Measurements from ENCODE around the gene MRPL36.
"Not testable (repeated sequence)": the region's sequence is repeated elsewhere in the genome, so short reads cannot be mapped to it uniquely, and the experiment has no call there.

MRPL36 gene

DNA sequence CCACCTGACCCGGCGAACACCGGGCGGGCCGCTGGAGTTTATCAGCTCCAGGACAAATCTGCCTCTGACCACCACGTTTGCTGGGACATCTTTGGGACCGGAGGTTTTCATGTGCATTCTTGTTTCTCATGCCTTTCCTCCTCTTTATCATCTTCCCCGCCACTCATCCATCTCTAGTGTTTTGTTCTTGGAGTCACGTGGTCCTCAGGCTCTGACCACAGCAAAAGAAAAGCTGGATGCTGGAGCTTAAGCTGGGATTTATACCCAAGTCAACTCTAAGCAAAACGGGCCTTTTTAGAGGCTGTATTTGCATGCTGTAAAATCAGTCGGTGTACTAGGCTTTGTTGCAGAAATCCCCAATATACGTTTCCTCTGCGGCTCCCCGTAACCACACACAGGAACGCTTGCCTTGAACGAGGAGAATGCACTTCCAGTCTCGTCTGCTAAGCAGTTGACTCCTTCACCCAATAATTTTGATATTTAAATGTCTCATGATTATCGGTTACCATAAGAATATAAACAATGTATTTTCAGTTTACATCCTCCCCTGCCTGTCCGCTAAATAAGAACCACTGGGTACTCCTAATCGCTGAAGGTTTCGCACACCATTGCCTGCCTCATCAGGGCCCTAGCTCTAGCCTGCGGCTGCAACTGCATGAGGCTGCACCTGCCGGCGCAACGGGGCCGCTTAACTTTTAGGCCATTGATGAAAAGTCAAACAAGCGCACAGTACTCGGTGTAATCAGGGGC is 1.0 kb upstream of the MRPL36 start:
- peak overlapping the region; percentile 94 for H3K4me3 Mint-ChIP-seq

GRCh38 chr5:1799110-1799601 is 481 bp downstream of the MRPL36 start:
- intact Hi-C loops (cut with micrococcal nuclease), result no loop called here
- H3K27ac Mint-ChIP-seq, result peak overlapping the region; percentile 94
- peak overlapping the region; percentile 94 for H3K4me3 Mint-ChIP-seq
- no peaks in the 10 kb centered on the region for H3K27me3 Mint-ChIP-seq
- H3K9me3 Mint-ChIP-seq, result no peaks in the 10 kb centered on the region
- H3K4me1 Mint-ChIP-seq (ENCODE audit: low read depth), result peaks cover 53% of the 10 kb centered on the region
- peaks cover 68% of the 10 kb centered on the region for H3K36me3 Mint-ChIP-seq (ENCODE audit: low read depth)

More for the DNA sequence above, 1.0 kb upstream of the MRPL36 start:
- H3K36me3 Mint-ChIP-seq (ENCODE audit: low read depth), result peaks cover 83% of the 10 kb centered on the region
- H3K27me3 Mint-ChIP-seq, result no peaks in the 10 kb centered on the region
- H3K9me3 Mint-ChIP-seq, result no peaks in the 10 kb centered on the region
- peaks cover 54% of the 10 kb centered on the region for H3K4me1 Mint-ChIP-seq (ENCODE audit: low read depth)
- intact Hi-C loops (cut with micrococcal nuclease), result no loop called here
- peak overlapping the region; percentile 94 for H3K27ac Mint-ChIP-seq

DNA sequence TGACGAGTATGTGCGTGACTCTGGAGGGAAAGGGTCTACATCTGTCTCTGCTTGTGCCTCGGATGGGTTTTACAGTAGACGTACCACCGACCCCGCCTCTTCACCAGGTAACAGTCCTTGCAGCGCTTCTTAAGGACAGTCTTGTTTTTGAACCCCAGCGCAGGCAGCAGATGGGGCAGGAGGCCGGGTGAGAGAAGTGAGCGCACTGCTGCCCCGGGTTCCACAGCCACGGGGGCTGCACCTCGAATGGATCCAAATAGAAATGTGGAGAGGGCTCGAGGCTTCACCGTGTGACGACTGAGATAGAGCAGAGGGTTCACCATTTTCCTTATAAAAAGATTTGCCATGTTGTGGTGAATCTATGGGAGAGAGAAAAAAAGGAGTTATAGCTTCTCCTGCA is 1.0 kb downstream of the MRPL36 start:
- Mint-ChIP-seq H3K4me3 (peak overlapping the region; percentile 94), H3K36me3 (ENCODE audit: low read depth) (peaks cover 62% of the 10 kb centered on the region), H3K4me1 (ENCODE audit: low read depth) (peaks cover 48% of the 10 kb centered on the region), H3K27ac (peak overlapping the region; percentile 94)
- intact Hi-C loops (cut with micrococcal nuclease); H3K27me3 Mint-ChIP-seq; H3K9me3 Mint-ChIP-seq: not testable (repeated sequence)

GRCh38 chr5:1797855-1798254 is 1.8 kb downstream of the MRPL36 start:
- intact Hi-C loops (cut with micrococcal nuclease), result no loop called here
- no peaks in the 10 kb centered on the region for H3K27me3 Mint-ChIP-seq
- H3K4me1 Mint-ChIP-seq (ENCODE audit: low read depth), result peaks cover 41% of the 10 kb centered on the region
- no peak overlapping the region for H3K27ac Mint-ChIP-seq
- H3K36me3 Mint-ChIP-seq (ENCODE audit: low read depth), result peaks cover 55% of the 10 kb centered on the region
- H3K9me3 Mint-ChIP-seq, result no peaks in the 10 kb centered on the region
- H3K4me3 Mint-ChIP-seq, result no peak overlapping the region

GRCh38 chr5:1797103-1797800 is 2.4 kb downstream of the MRPL36 start:
- Mint-ChIP-seq H3K27ac (no peak overlapping the region), H3K27me3 (no peaks in the 10 kb centered on the region), H3K4me3 (no peak overlapping the region), H3K4me1 (ENCODE audit: low read depth) (peaks cover 35% of the 10 kb centered on the region), H3K36me3 (ENCODE audit: low read depth) (peaks cover 50% of the 10 kb centered on the region), H3K9me3 (no peaks in the 10 kb centered on the region)
- intact Hi-C loops (cut with micrococcal nuclease), result no loop called here

- peaks cover 35% of the 10 kb centered on the region for H3K4me1 Mint-ChIP-seq (ENCODE audit: low read depth)
- no peak overlapping the region for H3K4me3 Mint-ChIP-seq
- no peaks in the 10 kb centered on the region for H3K9me3 Mint-ChIP-seq
- peaks cover 49% of the 10 kb centered on the region for H3K36me3 Mint-ChIP-seq (ENCODE audit: low read depth)
- no peaks in the 10 kb centered on the region for H3K27me3 Mint-ChIP-seq
- H3K27ac Mint-ChIP-seq, result no peak overlapping the region
- intact Hi-C loops (cut with micrococcal nuclease), result no loop called here
These were observed 3.1 kb downstream of the MRPL36 start for GRCh38 chr5:1796371-1797102.

GRCh38 chr5:1795931-1796330 is 3.7 kb downstream of the MRPL36 start:
- no peak overlapping the region for H3K4me3 Mint-ChIP-seq
- no peak overlapping the region for H3K27ac Mint-ChIP-seq
- H3K36me3 Mint-ChIP-seq (ENCODE audit: low read depth), result peaks cover 45% of the 10 kb centered on the region
- no peaks in the 10 kb centered on the region for H3K9me3 Mint-ChIP-seq
- intact Hi-C loops (cut with micrococcal nuclease), result no loop called here
- peaks cover 35% of the 10 kb centered on the region for H3K4me1 Mint-ChIP-seq (ENCODE audit: low read depth)
- H3K27me3 Mint-ChIP-seq, result no peaks in the 10 kb centered on the region

GRCh38 chr5:1795506-1795905 is 4.1 kb downstream of the MRPL36 start:
- Mint-ChIP-seq H3K4me1 (ENCODE audit: low read depth) (peaks cover 32% of the 10 kb centered on the region), H3K27ac (no peak overlapping the region), H3K36me3 (ENCODE audit: low read depth) (peaks cover 45% of the 10 kb centered on the region), H3K4me3 (no peak overlapping the region), H3K9me3 (no peaks in the 10 kb centered on the region), H3K27me3 (peaks cover 1% of the 10 kb centered on the region)
- intact Hi-C loops (cut with micrococcal nuclease), result no loop called here

DNA sequence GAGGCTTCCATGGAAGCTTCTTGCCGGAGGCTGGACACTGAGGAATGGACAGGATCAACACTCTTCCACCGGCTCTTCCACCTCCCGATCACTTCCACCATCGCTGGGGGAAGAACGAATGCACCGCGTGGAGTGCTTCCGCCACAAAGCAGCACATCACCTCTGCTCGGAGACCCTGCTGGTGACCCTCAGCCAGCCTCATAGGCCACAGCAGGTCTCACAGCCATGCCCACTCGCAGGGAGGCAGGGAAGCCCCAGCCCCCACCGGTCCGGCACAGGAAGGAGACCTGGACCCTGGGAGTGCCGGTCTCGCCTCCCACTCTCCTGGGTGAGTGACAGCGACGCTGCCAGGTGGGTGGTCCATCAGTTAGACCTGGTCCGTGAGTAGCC is 4.7 kb downstream of the MRPL36 start:
- Mint-ChIP-seq H3K27ac (no peak overlapping the region), H3K4me3 (no peak overlapping the region), H3K9me3 (no peaks in the 10 kb centered on the region), H3K4me1 (ENCODE audit: low read depth) (peaks cover 25% of the 10 kb centered on the region), H3K36me3 (ENCODE audit: low read depth) (peaks cover 39% of the 10 kb centered on the region), H3K27me3 (peaks cover 1% of the 10 kb centered on the region)
- intact Hi-C loops (cut with micrococcal nuclease), result no loop called here

- Mint-ChIP-seq H3K27ac (no peak overlapping the region), H3K27me3 (peaks cover 1% of the 10 kb centered on the region), H3K4me3 (no peak overlapping the region), H3K4me1 (ENCODE audit: low read depth) (peaks cover 24% of the 10 kb centered on the region), H3K9me3 (no peaks in the 10 kb centered on the region), H3K36me3 (ENCODE audit: low read depth) (peaks cover 32% of the 10 kb centered on the region)
- intact Hi-C loops (cut with micrococcal nuclease), result no loop called here
These were observed 5.4 kb downstream of the MRPL36 start for GRCh38 chr5:1793966-1794900.

- no peak overlapping the region for H3K27ac Mint-ChIP-seq
- H3K27me3 Mint-ChIP-seq, result peaks cover 1% of the 10 kb centered on the region
- no peaks in the 10 kb centered on the region for H3K9me3 Mint-ChIP-seq
- H3K4me3 Mint-ChIP-seq, result no peak overlapping the region
- peaks cover 15% of the 10 kb centered on the region for H3K4me1 Mint-ChIP-seq (ENCODE audit: low read depth)
- intact Hi-C loops (cut with micrococcal nuclease), result no loop called here
- H3K36me3 Mint-ChIP-seq (ENCODE audit: low read depth), result peaks cover 23% of the 10 kb centered on the region
These were observed 6.3 kb downstream of the MRPL36 start for GRCh38 chr5:1793301-1793740.

DNA sequence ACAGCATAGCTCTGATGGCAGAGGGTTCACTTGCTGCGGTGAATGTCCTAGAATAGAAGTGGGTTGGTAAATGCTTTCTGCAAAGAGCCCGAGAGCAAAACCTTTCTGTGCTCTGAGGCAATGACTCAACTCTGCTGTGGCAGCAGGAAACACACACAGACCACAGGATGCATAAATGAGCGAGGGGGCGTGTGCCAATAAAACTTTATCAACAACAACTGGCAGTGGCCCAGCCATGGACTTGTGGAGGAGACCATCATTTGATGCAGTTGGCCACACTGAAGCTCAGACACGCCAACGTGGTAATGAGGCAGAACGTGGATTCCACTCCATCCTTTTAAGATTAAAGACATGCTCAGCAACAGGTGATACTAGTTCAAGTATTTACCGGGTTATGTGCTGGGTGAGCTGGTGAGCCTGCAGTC is 6.8 kb downstream of the MRPL36 start:
- Mint-ChIP-seq H3K36me3 (ENCODE audit: low read depth) (peaks cover 19% of the 10 kb centered on the region), H3K27me3 (peaks cover 1% of the 10 kb centered on the region), H3K4me3 (no peak overlapping the region), H3K4me1 (ENCODE audit: low read depth) (peaks cover 11% of the 10 kb centered on the region), H3K27ac (no peak overlapping the region), H3K9me3 (no peaks in the 10 kb centered on the region)
- intact Hi-C loops (cut with micrococcal nuclease), result no loop called here

DNA sequence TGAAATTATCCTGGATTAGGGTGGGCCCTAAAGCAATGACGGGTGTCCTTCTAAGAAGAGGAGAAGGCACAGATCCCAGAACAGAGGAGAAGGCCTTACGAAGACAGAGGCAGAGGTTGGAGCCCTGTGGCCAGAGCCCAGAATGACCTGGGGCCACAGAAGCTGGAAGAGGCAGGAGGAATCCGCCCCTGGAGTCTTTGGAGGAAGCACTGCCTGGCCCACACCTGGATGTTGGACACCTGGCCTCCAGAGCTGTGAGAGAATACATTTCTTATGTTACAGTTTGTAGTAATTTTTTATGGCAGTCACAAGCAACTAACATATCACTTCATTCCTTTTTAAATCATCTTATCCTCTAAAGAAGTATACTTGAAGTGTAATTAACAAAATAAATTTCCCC is 8.5 kb downstream of the MRPL36 start:
- intact Hi-C loops (cut with micrococcal nuclease), result no loop called here
- no peaks in the 10 kb centered on the region for H3K9me3 Mint-ChIP-seq
- H3K27ac Mint-ChIP-seq, result no peak overlapping the region
- no peaks in the 10 kb centered on the region for H3K4me1 Mint-ChIP-seq (ENCODE audit: low read depth)
- peaks cover 1% of the 10 kb centered on the region for H3K27me3 Mint-ChIP-seq
- peaks cover 2% of the 10 kb centered on the region for H3K36me3 Mint-ChIP-seq (ENCODE audit: low read depth)
- H3K4me3 Mint-ChIP-seq, result no peak overlapping the region

All from dendritic cell treated with granulocyte-macrophage colony-stimulating factor and Interleukin-4, amounts not matched to agents 40 ng/mL and 50 ng/mL, for 4 days (primary cell).